Adrenal gland (tissue), 5 donors: ENCODE results near the gene MAP1LC3A.

Experiments
- CTCF ChIP-seq, 6 experiments: fragments of 450-650 bp in 4 of 6; fragments of 200-600 bp in 2 of 6; sonication (generic) in 1 of 6; IDR thresholded peaks; 1 replicate in 5 of 6; 2 replicates in 1 of 6; pipeline versions ENCODE4 v1.5.1 to v1.8.0; 2016 to 2021; ENCODE audit warnings: antibody characterized with exemption in 6 of 6, mild to moderate bottlenecking in 2 of 6, moderate library complexity in 1 of 6
- POLR2A ChIP-seq, 2 donors: fragments of 450-650 bp; IDR thresholded peaks; one replicate each; pipeline ENCODE4 v1.6.1; 2017; ENCODE audit warnings: antibody characterized with exemption in 2 of 2, mild to moderate bottlenecking in 2 of 2, moderate library complexity in 1 of 2
- donor health status: DM: no; HTN: no; CAD: no.

- TF ChIP-seq CTCF (IDR thresholded peaks at IDR 0.05): no peak
- no peak for TF ChIP-seq POLR2A (IDR thresholded peaks at IDR 0.05)
Measured at GRCh38 chr20:34578521-34578920, 20.0 kb downstream of the MAP1LC3A start.
